Ascending aorta (tissue), 2 donors: ENCODE data around the gene PLK3. TPM values are rescaled to one million over a fixed set of nuclear protein-coding genes. Genes with fewer than 3 reads are reported as not detected.

ENCODE experiments used
- DNase-seq, 2 donors: peaks; one replicate each; pipeline ENCODE4 v3.0.0-alpha.2; 2019; ENCODE audit warnings: low spot score in 2 of 2
- H3K27ac ChIP-seq, 2 donors: fragments of 200-600 bp; sonication (generic); one replicate each; pipeline ENCODE4 v1.5.1; 2016 to 2017; ENCODE audit warnings: mild to moderate bottlenecking in 1 of 2
- H3K27me3 ChIP-seq: fragments of 200-600 bp; sonication (generic); one replicate; pipeline ENCODE4 v1.5.1; 2017
- H3K36me3 ChIP-seq, 2 donors: fragments of 200-600 bp; sonication (generic); one replicate each; pipeline ENCODE4 v1.5.1; 2016
- H3K4me1 ChIP-seq, 2 donors: fragments of 200-600 bp; sonication (generic); one replicate each; pipeline ENCODE4 v1.5.1; 2016 to 2017; ENCODE audit warnings: mild to moderate bottlenecking in 1 of 2
- H3K4me3 ChIP-seq, 2 donors: fragments of 200-600 bp; sonication (generic); one replicate each; pipeline ENCODE4 v1.5.1; 2016 to 2017; ENCODE audit warnings: mild to moderate bottlenecking in 1 of 2
- H3K9me3 ChIP-seq, 2 donors: fragments of 200-600 bp; sonication (generic); one replicate each; pipeline ENCODE4 v1.5.1; 2016
- intact Hi-C: fragments of 100-400 bp; cut with DNase I; formaldehyde crosslinking; loops from one replicate; pipeline ENCODE4 v1.15.1; 2023
- total RNA-seq: library from RNA; depleted of rRNA; stranded (reverse); fragments of >200 nt; gene quantifications from one replicate; pipeline ENCODE4 v1.1.0, GENCODE V29; 2016
- TF ChIP-seq, protein P1 (sequence below), 3 experiments: fragments of 200-600 bp in 2 of 3; fragments of 450-650 bp in 1 of 3; sonication (generic) in 2 of 3; IDR thresholded peaks; one replicate each; pipeline ENCODE4 v1.5.1; 2016 to 2019; ENCODE audit warnings: antibody characterized with exemption in 3 of 3, mild to moderate bottlenecking in 1 of 3, moderate library complexity in 1 of 3

Gene PLK3
- total RNA-seq, 1 donor from 2014 or later, result 107 TPM

DNA sequence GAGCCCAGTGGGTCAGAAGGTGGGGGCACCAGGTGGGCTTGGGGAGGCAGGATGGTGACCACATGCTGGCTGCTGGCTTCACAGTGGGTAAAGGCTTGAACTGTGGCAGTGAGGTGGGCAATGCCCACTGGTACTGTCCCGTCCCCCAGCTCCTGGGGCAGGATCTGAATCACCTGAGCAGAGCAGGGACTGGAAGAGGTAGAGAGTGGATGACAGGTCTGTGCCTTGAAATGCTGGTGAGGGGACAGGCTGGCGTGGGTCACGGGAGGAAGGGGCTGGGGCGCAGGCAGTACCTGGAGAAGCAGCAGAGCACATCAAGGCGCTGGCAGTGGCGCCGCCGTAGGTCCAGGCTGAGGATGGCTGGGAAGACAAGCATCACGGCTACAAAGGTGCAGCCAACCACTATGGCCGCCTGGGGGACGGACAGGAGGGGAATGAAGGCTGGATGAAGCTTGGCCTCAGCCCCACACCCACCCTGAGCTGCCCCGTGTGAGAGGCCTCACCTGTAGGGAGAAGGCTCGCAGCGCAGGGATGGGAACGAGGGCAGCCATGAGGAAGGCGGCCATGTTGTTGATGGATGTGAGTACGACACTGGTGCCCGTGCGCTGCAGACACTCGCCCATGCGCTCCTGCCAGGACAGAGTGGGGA lies 27.9 kb downstream of the PLK3 start:
- Histone ChIP-seq H3K36me3 (no peaks in the 10 kb centered on the region), H3K27me3 (no peaks in the 10 kb centered on the region), H3K9me3 (no peaks in the 10 kb centered on the region), H3K4me3 (no peak overlapping the region), H3K4me1 (no peaks in the 10 kb centered on the region), H3K27ac (no peak overlapping the region)
- intact Hi-C loops, result no loop called here
- DNase-seq, result no peak
- TF ChIP-seq, protein P1, sequence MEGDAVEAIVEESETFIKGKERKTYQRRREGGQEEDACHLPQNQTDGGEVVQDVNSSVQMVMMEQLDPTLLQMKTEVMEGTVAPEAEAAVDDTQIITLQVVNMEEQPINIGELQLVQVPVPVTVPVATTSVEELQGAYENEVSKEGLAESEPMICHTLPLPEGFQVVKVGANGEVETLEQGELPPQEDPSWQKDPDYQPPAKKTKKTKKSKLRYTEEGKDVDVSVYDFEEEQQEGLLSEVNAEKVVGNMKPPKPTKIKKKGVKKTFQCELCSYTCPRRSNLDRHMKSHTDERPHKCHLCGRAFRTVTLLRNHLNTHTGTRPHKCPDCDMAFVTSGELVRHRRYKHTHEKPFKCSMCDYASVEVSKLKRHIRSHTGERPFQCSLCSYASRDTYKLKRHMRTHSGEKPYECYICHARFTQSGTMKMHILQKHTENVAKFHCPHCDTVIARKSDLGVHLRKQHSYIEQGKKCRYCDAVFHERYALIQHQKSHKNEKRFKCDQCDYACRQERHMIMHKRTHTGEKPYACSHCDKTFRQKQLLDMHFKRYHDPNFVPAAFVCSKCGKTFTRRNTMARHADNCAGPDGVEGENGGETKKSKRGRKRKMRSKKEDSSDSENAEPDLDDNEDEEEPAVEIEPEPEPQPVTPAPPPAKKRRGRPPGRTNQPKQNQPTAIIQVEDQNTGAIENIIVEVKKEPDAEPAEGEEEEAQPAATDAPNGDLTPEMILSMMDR (IDR thresholded peaks at IDR 0.05), result no peak

DNA sequence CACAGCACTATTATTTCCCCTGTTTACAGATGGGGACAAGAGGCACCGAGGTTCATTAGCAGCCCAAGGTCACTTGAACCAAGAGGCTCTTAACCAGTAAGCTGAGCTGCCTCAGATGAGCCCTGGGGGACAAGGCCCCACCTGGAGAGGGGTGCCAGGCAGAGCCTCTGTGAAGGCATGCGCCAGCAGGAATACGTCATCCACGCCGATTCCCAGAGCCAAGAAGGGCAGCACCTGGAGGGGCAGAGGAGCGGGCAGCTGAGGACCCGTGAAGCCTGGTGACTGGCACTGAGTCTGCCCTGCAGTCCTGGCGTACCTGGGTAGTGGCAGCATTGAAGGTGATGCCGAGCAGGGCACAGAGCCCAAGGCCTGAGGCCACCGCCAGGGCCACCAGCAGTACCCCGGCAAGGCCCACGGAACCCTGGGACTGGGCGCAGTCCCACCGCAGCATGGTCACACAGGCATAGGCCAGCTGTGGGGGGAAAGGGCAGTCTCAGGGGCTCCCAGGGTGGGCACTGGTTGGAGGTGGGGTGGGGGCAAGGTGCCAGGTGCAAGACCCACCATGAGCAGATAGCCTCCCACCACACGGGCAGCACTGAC lies 28.8 kb downstream of the PLK3 start:
- DNase-seq, result no peak
- no peaks in the 10 kb centered on the region for H3K36me3 ChIP-seq
- H3K27me3 ChIP-seq, result no peaks in the 10 kb centered on the region
- no peaks in the 10 kb centered on the region for H3K9me3 ChIP-seq
- H3K27ac ChIP-seq, result no peak overlapping the region
- TF ChIP-seq, protein P1 (IDR thresholded peaks at IDR 0.05), result no peak
- no peak overlapping the region for H3K4me3 ChIP-seq
- H3K4me1 ChIP-seq, result no peaks in the 10 kb centered on the region
- intact Hi-C loops, result no loop called here

DNA sequence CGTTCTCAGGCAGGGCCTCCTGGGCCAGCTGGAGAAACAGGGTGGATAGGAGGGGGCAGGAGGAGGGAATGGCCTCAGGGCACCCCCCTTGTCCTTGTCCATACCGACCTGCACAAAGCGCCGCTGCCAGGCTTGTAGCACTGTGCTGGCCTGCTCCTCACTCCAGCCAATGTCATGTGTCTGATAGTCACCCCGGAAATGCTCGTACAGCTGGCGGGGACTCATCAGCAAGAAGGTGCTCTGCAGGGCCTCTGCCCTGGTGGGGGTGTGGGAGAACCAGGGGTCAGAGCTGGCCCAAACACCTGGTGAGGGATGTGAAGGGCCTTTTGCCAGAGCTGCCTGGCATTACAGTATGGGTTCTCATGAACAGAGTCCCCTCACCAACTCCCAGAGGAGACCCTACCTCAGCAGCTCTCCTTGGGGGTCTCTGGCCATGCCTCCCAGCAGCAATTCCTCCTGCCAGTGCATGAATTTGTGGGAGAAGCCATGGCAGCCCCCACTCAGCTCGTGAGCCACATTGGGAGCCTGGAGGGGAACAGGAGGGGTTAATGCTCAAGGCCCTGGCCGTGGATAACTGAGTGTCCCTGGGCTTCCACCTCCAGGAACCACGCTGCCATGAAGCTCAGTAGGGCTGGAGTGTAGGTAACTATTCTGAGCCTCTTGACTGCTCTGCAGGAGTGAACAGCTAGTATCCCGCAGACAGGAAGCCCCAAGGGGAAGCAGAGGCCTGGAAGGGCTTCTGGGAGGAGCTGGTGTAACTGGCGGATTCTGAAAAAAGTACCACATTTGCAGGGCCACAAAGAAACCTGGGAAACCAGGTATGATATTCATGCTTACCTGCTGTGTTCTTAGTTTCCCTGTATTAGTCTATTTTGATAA lies 29.6 kb downstream of the PLK3 start:
- Histone ChIP-seq H3K4me1 (no peaks in the 10 kb centered on the region), H3K36me3 (no peaks in the 10 kb centered on the region), H3K27ac (no peak overlapping the region), H3K27me3 (no peaks in the 10 kb centered on the region), H3K4me3 (no peak overlapping the region), H3K9me3 (no peaks in the 10 kb centered on the region)
- DNase-seq, result no peak
- TF ChIP-seq, protein P1 (IDR thresholded peaks at IDR 0.05), result no peak
- intact Hi-C loops, result no loop called here

DNA sequence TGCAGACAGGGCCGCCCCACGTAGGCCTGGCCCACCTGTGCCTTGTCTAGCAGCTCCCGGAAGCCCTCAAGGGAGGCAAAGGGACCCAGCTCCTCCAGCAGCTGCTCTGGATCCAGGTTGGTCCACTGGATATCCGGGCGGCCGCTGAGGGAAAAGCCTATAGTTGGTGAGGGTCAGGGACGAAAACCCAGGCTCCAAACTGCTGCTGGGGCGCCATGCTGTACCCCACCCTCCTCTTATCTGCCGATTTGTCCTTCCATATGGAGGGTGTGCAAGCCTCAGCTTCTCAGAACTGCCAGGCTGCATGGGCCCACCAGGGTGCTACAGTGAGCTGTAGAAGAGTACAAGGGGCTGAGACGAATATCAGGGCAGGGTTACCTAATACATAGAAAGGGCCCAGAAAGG lies 30.7 kb downstream of the PLK3 start:
- DNase-seq, result no peak
- H3K27ac ChIP-seq, result no peak overlapping the region
- intact Hi-C loops, result no loop called here
- H3K9me3 ChIP-seq, result no peaks in the 10 kb centered on the region
- H3K27me3 ChIP-seq, result no peaks in the 10 kb centered on the region
- no peaks in the 10 kb centered on the region for H3K4me1 ChIP-seq
- no peaks in the 10 kb centered on the region for H3K36me3 ChIP-seq
- H3K4me3 ChIP-seq, result no peak overlapping the region
- TF ChIP-seq, protein P1 (IDR thresholded peaks at IDR 0.05), result no peak

DNA sequence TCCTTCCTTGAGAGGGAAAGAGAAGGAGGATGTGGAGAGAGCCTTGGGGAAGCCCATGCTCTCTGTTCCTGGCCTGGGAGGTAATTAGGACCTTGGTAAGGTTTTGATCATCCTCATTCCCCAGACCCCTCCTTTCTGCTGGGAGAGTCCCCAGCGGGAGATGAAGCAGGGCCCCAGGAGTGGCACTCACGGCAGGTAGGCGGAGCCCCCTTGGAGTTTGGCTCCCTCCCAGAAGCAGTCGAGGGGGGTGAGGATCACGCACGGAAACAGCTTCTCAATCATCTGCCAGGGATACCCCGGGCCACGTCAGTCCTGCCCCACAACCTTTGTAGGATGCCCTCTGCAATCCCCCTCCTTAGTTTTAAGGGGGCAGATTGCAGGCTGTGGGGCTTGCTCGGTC lies 31.3 kb downstream of the PLK3 start:
- Histone ChIP-seq H3K27ac (no peak overlapping the region), H3K36me3 (no peaks in the 10 kb centered on the region), H3K4me1 (no peaks in the 10 kb centered on the region), H3K9me3 (no peaks in the 10 kb centered on the region), H3K27me3 (no peaks in the 10 kb centered on the region), H3K4me3 (no peak overlapping the region)
- intact Hi-C loops, result no loop called here
- TF ChIP-seq, protein P1 (IDR thresholded peaks at IDR 0.05), result no peak
- no peak for DNase-seq
